Trophoblast cell (in vitro differentiated cells and primary cell): Measurements from ENCODE around the gene PLXDC1.

Experiments
- DNase-seq, 2 donors: peaks; one replicate each; pipeline ENCODE4 v3.0.0-alpha.2; 2016
- H2AFZ ChIP-seq: 2 replicates; pipeline ENCODE4 v1.6.1; 2013; ENCODE audit warnings: low read length, moderate library complexity, mild to moderate bottlenecking; ENCODE audit not compliant: insufficient read depth, poor library complexity
- H2AK5ac ChIP-seq: 2 replicates; pipeline ENCODE4 v1.6.1; 2013; ENCODE audit warnings: mild to moderate bottlenecking, low read length
- H2BK120ac ChIP-seq: 2 replicates; pipeline ENCODE4 v1.6.1; 2013; ENCODE audit warnings: low read length, mild to moderate bottlenecking, moderate library complexity; ENCODE audit not compliant: insufficient read depth, poor library complexity
- H2BK12ac ChIP-seq: 2 replicates; pipeline ENCODE4 v1.6.1; 2013; ENCODE audit warnings: mild to moderate bottlenecking, low read length, moderate library complexity
- H2BK5ac ChIP-seq: 2 replicates; pipeline ENCODE4 v1.6.1; 2013; ENCODE audit warnings: low read length, low read depth, moderate library complexity, mild to moderate bottlenecking; ENCODE audit not compliant: poor library complexity
- H3K14ac ChIP-seq: 2 replicates; pipeline ENCODE4 v1.6.1; 2013; ENCODE audit warnings: mild to moderate bottlenecking, low read length
- H3K18ac ChIP-seq: 2 replicates; pipeline ENCODE4 v1.6.1; 2013; ENCODE audit warnings: mild to moderate bottlenecking, low read length
- H3K23ac ChIP-seq: 2 replicates; pipeline ENCODE4 v1.6.1; 2013; ENCODE audit warnings: low read length
- H3K27ac ChIP-seq: 2 replicates; pipeline ENCODE4 v1.5.1; 2013; ENCODE audit warnings: low read depth, mild to moderate bottlenecking, inconsistent platforms, low read length, moderate library complexity
- H3K27me3 ChIP-seq: 2 replicates; pipeline ENCODE4 v1.6.1; 2013; ENCODE audit warnings: inconsistent platforms, mild to moderate bottlenecking, low read length, moderate library complexity; ENCODE audit not compliant: insufficient read depth
- H3K36me3 ChIP-seq, 2 experiments: 1 replicate in 1 of 2; 2 replicates in 1 of 2; pipeline ENCODE4 v1.6.1; 2013; ENCODE audit warnings: low read length in 2 of 2, mild to moderate bottlenecking in 2 of 2, moderate library complexity in 1 of 2; ENCODE audit not compliant: insufficient read depth in 2 of 2, control insufficient read depth in 1 of 2
- H3K4ac ChIP-seq: 2 replicates; pipeline ENCODE4 v1.6.1; 2013; ENCODE audit warnings: low read depth, mild to moderate bottlenecking, low read length, moderate library complexity
- H3K4me1 ChIP-seq, 2 experiments: 1 replicate in 1 of 2; 2 replicates in 1 of 2; pipeline ENCODE4 v1.6.1; 2013; ENCODE audit warnings: low read length in 2 of 2, mild to moderate bottlenecking in 2 of 2, moderate library complexity in 1 of 2; ENCODE audit not compliant: insufficient read depth in 2 of 2, control insufficient read depth in 1 of 2
- H3K4me2 ChIP-seq: 2 replicates; pipeline ENCODE4 v1.6.1; 2013; ENCODE audit warnings: inconsistent platforms, mild to moderate bottlenecking, low read length, moderate library complexity
- H3K4me3 ChIP-seq: 2 replicates; pipeline ENCODE4 v1.5.1; 2013; ENCODE audit warnings: mild to moderate bottlenecking, low read depth, low read length, inconsistent platforms
- H3K79me1 ChIP-seq: one replicate; pipeline ENCODE4 v1.6.1; 2013; ENCODE audit warnings: low read length
- H3K79me2 ChIP-seq: 2 replicates; pipeline ENCODE4 v1.6.1; 2013; ENCODE audit warnings: low read length, mild to moderate bottlenecking; ENCODE audit not compliant: control insufficient read depth, insufficient read depth, poor library complexity
- H3K9ac ChIP-seq: 2 replicates; pipeline ENCODE4 v1.6.1; 2013; ENCODE audit warnings: mild to moderate bottlenecking, low read length
- H3K9me3 ChIP-seq: 2 replicates; pipeline ENCODE4 v1.6.1; 2013; ENCODE audit warnings: low read depth, mild to moderate bottlenecking, control low read depth, inconsistent platforms, low read length; ENCODE audit not compliant: insufficient read depth
- H4K12ac ChIP-seq: 2 replicates; pipeline ENCODE4 v1.6.1; 2013; ENCODE audit warnings: low read depth, mild to moderate bottlenecking, low read length, moderate library complexity
- H4K8ac ChIP-seq: 2 replicates; pipeline ENCODE4 v1.6.1; 2013; ENCODE audit warnings: low read depth, mild to moderate bottlenecking, low read length, moderate library complexity
- H4K91ac ChIP-seq: one replicate; pipeline ENCODE4 v1.6.1; 2013; ENCODE audit warnings: low read depth, mild to moderate bottlenecking, low read length, moderate library complexity
- WGBS: extraction: QIAGEN DNeasy Blood & Tissue Kit; methylation state at CpG from one replicate; pipeline ENCODE4 v1.1.7; 2013; ENCODE audit warnings: missing lambda C conversion rate; ENCODE audit not compliant: insufficient read length, insufficient coverage; ENCODE audit errors: extremely low coverage; 5-methylcytosine and 5-hydroxymethylcytosine counted together

The PLXDC1 gene

DNA sequence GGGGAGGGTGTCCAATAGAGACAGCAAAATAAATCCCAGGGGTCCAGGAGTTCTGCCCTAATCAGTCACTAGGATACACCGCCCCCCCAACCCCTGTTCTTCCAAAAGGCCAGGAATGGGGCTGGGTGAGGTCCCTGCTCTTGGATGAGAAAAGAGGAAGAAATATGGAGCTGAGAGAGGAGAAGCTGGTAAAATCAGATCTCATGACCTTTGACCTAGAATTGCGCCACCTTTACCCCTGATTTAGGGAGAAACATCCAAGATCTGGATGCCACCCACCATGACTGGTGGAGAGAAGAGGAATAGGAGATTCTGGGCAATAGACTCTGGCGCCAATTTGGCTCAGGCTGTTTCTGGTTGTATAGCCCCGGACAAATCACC lies 46.7 kb upstream of the PLXDC1 start:
- H2BK12ac ChIP-seq, result no peak overlapping the region
- peaks cover 14 to 20% of the 10 kb centered on the region in 2 experiments for H3K36me3 ChIP-seq
- no peak overlapping the region for H2BK120ac ChIP-seq
- peak overlapping the region; percentile 53 for H3K4me3 ChIP-seq
- peak overlapping the region; percentile 23 for H2AK5ac ChIP-seq
- no peak overlapping the region for H3K9ac ChIP-seq
- peaks cover 7% of the 10 kb centered on the region for H3K79me1 ChIP-seq
- H3K18ac ChIP-seq, result no peak overlapping the region
- no peak overlapping the region for H3K23ac ChIP-seq
- H3K4ac ChIP-seq, result no peak overlapping the region
- no peaks in the 10 kb centered on the region for H3K27me3 ChIP-seq
- H2BK5ac ChIP-seq, result no peak overlapping the region
- no peak overlapping the region for H3K14ac ChIP-seq
- peak in 1 of 2 donors; percentile 14 for DNase-seq
- peak overlapping the region; percentile 28 for H4K91ac ChIP-seq
- H3K9me3 ChIP-seq, result no peaks in the 10 kb centered on the region
- H2AFZ ChIP-seq, result peak overlapping the region; percentile 17
- WGBS, result no CpG with 5 or more reads among the region's 4 CpGs
- peaks cover 9% of the 10 kb centered on the region for H3K79me2 ChIP-seq
- peaks cover 12 to 21% of the 10 kb centered on the region in 2 experiments for H3K4me1 ChIP-seq
- no peak overlapping the region for H3K27ac ChIP-seq
- peak overlapping the region; percentile 94 for H3K4me2 ChIP-seq
- peak overlapping the region; percentile 51 for H4K8ac ChIP-seq
- H4K12ac ChIP-seq, result peak overlapping the region; percentile 34

DNA sequence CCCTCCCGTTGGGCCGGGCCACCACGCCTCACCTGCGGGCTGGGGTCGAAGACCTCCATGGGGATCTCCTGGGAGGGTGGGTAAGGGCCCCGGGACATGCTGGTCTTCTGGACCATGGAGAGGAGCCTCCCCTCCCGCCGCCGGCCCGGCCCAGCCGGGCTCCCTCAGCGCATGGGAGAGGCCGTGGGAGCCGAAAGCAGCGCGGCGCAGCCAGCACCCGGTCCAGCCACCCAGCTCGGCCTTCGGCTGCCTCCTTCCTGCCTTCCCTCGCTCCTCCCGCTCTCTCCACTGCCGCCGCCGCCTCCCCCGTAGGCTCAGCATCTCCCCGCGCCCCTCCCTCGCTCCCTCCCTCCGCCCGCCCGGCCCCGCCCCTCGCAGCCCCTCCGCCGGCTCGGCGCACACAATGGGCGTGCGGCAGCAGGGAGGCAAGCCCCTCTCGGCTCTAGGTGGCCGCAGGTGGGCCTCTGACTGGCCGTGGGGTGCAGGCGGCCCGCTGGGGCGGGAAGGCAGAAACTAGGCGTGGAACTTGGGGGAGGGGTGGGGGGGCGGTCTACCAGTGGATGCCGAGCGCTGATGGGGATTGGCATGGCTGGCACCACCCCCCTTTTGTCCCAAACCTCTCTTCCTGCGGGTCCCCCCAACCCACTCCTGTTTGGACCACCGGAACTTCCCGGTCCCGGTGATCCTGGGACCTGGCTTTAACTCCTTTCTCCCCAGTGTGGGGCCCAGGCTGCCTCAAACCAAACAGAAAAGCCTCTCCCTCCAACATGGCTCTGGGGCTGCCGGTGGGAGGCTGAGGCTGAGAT lies 46.1 kb upstream of the PLXDC1 start, which contains the start of gene CACNB1:
Gene CACNB1 (minus strand): TSS at position 290 of the 806 bp plus-strand sequence. CDS start 174 bp downstream, at position 116.
- peak within 1 kb of the TSS; percentile 74 for H3K9ac ChIP-seq
- H2BK12ac ChIP-seq, result no peak within 1 kb of the TSS
- peak; percentile 25 to 61 for DNase-seq
- H3K4me2 ChIP-seq, result peak within 1 kb of the TSS; percentile 94
- no peak within 1 kb of the TSS for H2BK120ac ChIP-seq
- peak within 1 kb of the TSS; percentile 10 for H3K4ac ChIP-seq
- peak within 1 kb of the TSS; percentile 72 for H3K4me3 ChIP-seq
- peaks cover 11 to 15% of the 10 kb centered on the region in 2 experiments for H3K36me3 ChIP-seq
- H4K8ac ChIP-seq, result peak within 1 kb of the TSS; percentile 57
- H3K27ac ChIP-seq, result no peak within 1 kb of the TSS
- peaks cover 7% of the 10 kb centered on the region for H3K79me1 ChIP-seq
- no peaks in the 10 kb centered on the region for H3K27me3 ChIP-seq
- peak within 1 kb of the TSS; percentile 19 for H2AFZ ChIP-seq
- peaks cover 12 to 21% of the 10 kb centered on the region in 2 experiments for H3K4me1 ChIP-seq
- no peak within 1 kb of the TSS for H3K23ac ChIP-seq
- H3K14ac ChIP-seq, result peak within 1 kb of the TSS; percentile 61
- no CpG with 5 or more reads among the region's 55 CpGs for WGBS
- peaks cover 9% of the 10 kb centered on the region for H3K79me2 ChIP-seq
- H2BK5ac ChIP-seq, result no peak within 1 kb of the TSS
- H3K18ac ChIP-seq, result no peak within 1 kb of the TSS
- H4K12ac ChIP-seq, result peak within 1 kb of the TSS; percentile 34
- peak within 1 kb of the TSS; percentile 23 for H2AK5ac ChIP-seq
- peak within 1 kb of the TSS; percentile 28 for H4K91ac ChIP-seq
- H3K9me3 ChIP-seq, result no peaks in the 10 kb centered on the region

DNA sequence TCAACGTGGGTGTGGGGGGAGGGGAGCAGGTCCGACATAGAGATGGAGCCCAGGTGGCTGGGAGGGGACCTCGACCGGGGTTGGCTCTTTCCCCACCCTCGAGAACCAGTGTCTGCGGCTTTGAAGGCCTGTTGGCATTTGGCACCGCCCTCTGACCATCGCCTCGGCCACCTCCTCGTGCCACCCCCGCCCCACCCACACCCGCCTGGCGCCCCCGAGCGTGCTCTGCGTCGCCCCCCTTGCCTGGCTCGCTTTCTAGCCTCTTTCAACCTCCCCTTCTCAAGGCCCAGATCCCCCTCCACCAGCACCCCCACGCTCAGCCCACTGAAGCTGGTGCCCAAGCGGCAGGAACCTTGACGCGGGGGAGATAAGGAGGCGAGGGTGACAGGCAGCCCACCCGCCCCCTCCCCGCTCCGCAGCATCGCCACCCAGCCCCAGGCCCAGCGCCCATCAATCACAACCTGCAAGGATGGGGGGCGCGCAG lies 45.4 kb upstream of the PLXDC1 start:
- H3K9me3 ChIP-seq, result peaks cover 1% of the 10 kb centered on the region
- H3K79me1 ChIP-seq, result peaks cover 7% of the 10 kb centered on the region
- H3K4me2 ChIP-seq, result peak overlapping the region; percentile 94
- peak overlapping the region; percentile 72 for H3K4me3 ChIP-seq
- H3K23ac ChIP-seq, result no peak overlapping the region
- peak overlapping the region; percentile 57 for H4K8ac ChIP-seq
- H4K91ac ChIP-seq, result peak overlapping the region; percentile 1
- H2AK5ac ChIP-seq, result no peak overlapping the region
- H4K12ac ChIP-seq, result no peak overlapping the region
- peak overlapping the region; percentile 19 for H2AFZ ChIP-seq
- no CpG with 5 or more reads among the region's 30 CpGs for WGBS
- peaks cover 12 to 21% of the 10 kb centered on the region in 2 experiments for H3K4me1 ChIP-seq
- DNase-seq, result no peak
- H3K36me3 ChIP-seq, result peaks cover 6 to 8% of the 10 kb centered on the region in 2 experiments
- no peaks in the 10 kb centered on the region for H3K27me3 ChIP-seq
- no peak overlapping the region for H3K4ac ChIP-seq
- peaks cover 9% of the 10 kb centered on the region for H3K79me2 ChIP-seq
- H2BK12ac ChIP-seq, result no peak overlapping the region
- H3K14ac ChIP-seq, result peak overlapping the region; percentile 61
- H3K18ac ChIP-seq, result no peak overlapping the region
- no peak overlapping the region for H3K9ac ChIP-seq
- no peak overlapping the region for H3K27ac ChIP-seq
- H2BK5ac ChIP-seq, result no peak overlapping the region
- no peak overlapping the region for H2BK120ac ChIP-seq

DNA sequence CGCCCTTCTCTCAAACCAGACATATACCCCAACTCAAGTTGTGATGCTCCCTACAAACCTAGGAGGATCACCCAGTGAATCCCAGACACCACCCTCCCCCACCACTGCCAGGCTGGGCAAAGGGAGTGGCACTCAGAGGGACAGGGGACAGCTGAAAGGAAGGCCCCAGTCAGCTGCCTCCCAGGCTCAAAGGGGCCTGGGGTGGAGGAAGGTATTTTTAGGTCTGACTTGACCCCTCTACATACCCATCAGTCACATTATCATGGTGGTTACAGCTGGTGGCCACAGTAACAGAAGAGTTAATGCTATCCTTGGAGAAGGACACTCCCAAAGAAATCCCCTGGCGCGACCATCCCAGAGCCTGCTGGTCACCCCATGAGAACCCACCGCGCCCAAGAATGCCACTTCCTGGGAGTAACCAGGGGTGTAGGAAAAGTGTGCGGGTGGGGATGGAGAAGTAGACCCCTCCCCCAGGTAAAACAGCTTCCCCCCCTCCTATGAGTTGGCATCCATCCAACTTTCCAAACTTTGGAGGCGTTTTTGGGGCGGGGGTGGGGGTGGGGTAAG lies 44.9 kb upstream of the PLXDC1 start:
- peaks cover 12 to 21% of the 10 kb centered on the region in 2 experiments for H3K4me1 ChIP-seq
- H3K9ac ChIP-seq, result no peak overlapping the region
- H3K79me1 ChIP-seq, result peaks cover 7% of the 10 kb centered on the region
- no peak overlapping the region for H3K14ac ChIP-seq
- no CpG with 5 or more reads among the region's 8 CpGs for WGBS
- H2AK5ac ChIP-seq, result no peak overlapping the region
- H3K27ac ChIP-seq, result no peak overlapping the region
- no peak overlapping the region for H3K4ac ChIP-seq
- peaks cover 1% of the 10 kb centered on the region for H3K9me3 ChIP-seq
- H4K8ac ChIP-seq, result no peak overlapping the region
- H4K12ac ChIP-seq, result no peak overlapping the region
- H3K27me3 ChIP-seq, result no peaks in the 10 kb centered on the region
- no peak overlapping the region for H3K23ac ChIP-seq
- H4K91ac ChIP-seq, result no peak overlapping the region
- no peak overlapping the region for H2BK5ac ChIP-seq
- H2BK120ac ChIP-seq, result no peak overlapping the region
- no peak overlapping the region for H3K18ac ChIP-seq
- no peak overlapping the region for H3K4me3 ChIP-seq
- H3K4me2 ChIP-seq, result no peak overlapping the region
- no peak overlapping the region for H2BK12ac ChIP-seq
- H3K36me3 ChIP-seq, result peaks cover 3 to 7% of the 10 kb centered on the region in 2 experiments
- H2AFZ ChIP-seq, result no peak overlapping the region
- peaks cover 9% of the 10 kb centered on the region for H3K79me2 ChIP-seq
- no peak for DNase-seq
